Activated CD4-positive, alpha-beta T cell treated with anti-CD3 and anti-CD28 coated beads for 4 hours (primary cell): Measurements from ENCODE around the gene OPN4.
"Not testable (repeated sequence)": the region's sequence is repeated elsewhere in the genome, so short reads cannot be mapped to it uniquely, and the experiment has no call there.

Experiments
- DNase-seq, 2 donors: peaks; one replicate each; pipeline ENCODE4 v3.0.0-alpha.2; 2020

OPN4 gene, protein sequence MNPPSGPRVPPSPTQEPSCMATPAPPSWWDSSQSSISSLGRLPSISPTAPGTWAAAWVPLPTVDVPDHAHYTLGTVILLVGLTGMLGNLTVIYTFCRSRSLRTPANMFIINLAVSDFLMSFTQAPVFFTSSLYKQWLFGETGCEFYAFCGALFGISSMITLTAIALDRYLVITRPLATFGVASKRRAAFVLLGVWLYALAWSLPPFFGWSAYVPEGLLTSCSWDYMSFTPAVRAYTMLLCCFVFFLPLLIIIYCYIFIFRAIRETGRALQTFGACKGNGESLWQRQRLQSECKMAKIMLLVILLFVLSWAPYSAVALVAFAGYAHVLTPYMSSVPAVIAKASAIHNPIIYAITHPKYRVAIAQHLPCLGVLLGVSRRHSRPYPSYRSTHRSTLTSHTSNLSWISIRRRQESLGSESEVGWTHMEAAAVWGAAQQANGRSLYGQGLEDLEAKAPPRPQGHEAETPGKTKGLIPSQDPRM

DNA sequence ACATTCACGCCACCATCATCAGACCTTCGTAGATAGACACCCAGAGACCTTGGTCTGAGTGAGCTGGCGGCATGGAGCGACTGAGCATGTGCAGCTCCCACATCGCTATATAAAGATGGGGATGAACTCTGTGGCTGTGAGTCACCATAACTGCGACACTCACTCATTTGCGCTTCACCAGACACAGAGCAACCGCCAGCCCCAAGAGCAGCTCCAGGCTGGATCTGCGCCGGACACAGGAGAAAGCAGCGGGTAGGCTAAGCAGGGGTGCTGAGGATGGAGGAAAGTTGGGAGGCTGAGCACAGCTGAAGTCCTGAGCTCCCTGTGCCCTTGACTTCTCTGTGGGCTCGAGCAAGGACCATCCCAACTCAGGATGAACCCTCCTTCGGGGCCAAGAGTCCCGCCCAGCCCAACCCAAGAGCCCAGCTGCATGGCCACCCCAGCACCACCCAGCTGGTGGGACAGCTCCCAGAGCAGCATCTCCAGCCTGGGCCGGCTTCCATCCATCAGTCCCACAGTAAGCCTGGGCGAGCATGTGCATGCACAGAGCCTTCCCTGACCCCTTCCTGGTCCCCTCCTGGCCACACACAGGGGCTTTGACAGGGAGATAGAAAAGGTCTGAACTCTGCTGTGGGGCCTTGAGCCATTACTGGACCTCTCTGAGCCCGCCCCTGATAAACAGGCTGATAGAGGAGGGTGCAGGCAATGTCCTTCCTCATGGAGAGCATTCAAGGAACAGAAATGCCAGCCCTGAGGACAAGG lies at the start of gene OPN4:
TSS of gene OPN4 (plus strand) at position 137 of the 762 bp plus-strand sequence. CDS start at position 374, 237 bp downstream.
- no peak for DNase-seq

DNA sequence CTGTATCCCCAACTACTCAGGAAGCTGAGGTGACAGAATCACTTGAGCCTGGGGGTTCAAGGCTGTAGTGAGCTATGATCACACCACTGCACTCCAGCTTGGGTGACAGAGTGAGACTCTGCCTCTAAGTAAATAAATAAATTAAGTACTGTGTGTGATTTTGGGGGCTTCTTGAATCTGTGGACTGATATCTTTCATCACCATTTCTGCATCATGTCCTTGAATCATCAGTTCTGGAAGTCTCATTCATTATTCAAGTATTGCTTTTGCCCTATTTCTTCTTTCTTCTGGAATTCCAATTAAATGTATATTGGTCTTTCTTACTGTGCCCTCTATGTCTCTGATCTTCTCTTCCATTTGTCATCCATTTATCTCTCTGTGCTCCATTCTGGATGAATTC lies 46.7 kb upstream of the OPN4 start:
- DNase-seq = no peak

DNA sequence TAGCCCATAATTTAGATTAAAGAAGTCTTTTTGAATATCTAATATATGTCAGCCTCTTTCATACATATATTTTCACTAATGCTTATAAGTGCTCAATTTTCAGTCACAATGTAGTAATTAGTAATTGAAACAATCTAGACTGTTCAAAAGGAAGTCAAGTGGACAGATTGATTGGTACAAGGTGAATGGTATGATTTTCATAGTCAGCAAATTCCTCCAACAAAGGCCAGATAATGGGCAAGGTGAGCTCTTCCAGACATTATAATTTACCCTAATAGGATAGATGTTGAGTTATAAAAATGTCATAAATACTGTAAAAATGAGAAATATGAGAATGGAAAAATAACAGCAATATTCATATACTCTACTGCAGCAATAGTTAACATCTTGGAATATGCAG lies 44.4 kb upstream of the OPN4 start:
- no peak for DNase-seq

DNA sequence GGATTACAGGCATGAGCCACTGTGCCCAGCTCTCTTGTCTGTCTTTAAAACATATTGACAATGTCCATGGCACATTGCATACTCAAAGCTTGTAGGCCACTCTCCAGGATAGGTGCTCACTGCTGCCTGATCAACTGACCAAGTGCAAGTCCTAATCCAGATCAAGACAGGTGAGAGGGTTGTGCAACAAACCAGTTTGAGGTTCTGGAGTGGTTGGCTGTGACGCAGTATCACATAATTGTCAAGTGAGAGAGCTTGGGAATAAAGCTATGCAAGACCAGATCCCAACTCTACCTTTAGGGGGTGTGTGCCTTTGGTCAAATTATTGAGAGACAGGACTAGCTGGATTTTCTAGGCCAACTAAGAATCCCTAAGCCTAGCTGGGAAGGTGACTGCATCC lies 43.0 kb upstream of the OPN4 start:
- DNase-seq = no peak

DNA sequence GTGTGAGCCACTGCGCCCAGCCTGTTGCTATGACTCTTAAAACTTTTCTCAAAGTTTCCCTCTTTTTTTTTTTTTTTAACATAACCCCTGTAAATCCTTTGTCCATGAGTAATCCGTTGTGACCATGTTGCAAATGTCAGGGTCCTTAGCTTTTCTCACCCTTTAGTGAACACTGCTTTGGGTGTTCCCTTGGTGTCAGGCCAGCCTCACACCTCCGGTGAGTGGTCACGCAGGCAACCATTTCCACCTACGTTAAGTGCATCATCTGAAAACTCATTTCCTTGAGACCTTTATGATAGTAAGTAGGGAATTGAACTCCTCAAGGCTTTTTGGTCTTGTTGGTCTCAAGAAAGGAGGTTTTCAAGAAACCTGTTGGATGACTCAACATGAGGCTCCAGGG lies 41.3 kb upstream of the OPN4 start:
- no peak for DNase-seq

DNA sequence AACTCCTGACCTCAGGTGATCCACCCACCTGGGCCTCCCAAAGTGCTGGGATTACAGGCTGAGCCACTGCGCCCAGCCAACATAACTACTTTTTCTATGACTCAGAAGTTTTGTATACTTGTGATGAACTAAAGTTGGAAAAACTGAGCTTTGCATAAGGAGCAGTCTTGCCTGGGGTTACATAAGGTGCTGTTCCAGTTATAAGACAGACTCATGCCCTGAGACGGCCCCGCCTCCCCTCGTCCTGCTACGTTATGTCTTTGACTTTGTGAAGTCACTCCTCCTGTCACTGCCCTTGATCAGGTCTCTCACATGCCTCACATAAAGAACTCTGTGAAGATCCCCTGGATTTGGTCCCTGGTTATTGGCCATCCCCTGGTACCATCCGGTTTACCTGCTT lies 40.4 kb upstream of the OPN4 start:
- no peak for DNase-seq

DNA sequence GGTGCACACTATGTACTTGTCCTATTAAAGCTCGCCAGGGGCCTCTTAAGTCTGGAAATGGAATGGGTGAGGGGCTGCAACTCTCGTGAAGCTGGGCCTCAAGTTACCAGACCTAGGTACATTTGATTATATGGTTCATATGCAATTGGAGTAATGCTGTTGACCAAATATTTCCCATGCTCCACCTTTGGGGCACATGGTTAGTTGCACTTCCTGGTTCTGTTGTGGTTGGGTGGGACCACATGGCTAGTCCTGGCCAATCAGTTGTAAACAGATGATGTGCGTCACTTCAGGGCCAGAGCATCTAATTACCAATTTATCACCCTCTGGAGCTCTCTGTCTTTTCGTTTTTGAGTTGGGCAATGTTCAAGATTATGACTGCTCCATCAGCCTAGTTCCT lies 39.5 kb upstream of the OPN4 start:
- DNase-seq = no peak

DNA sequence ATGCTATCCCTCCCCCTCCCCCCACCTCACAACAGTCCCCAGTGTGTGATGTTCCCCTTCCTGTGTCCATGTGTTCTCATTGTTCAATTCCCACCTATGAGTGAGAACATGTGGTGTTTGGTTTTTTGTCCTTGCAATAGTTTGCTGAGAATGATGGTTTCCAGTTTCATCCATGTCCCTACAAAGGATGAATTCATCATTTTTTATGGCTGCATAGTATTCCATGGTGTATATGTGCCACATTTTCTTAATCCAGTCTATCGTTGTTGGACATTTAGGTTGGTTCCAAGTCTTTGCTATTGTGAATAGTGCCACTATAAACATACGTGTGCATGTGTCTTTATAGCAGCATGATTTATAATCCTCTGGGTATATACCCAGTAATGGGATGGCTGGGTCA lies 37.1 kb upstream of the OPN4 start:
- DNase-seq = not testable (repeated sequence)

DNA sequence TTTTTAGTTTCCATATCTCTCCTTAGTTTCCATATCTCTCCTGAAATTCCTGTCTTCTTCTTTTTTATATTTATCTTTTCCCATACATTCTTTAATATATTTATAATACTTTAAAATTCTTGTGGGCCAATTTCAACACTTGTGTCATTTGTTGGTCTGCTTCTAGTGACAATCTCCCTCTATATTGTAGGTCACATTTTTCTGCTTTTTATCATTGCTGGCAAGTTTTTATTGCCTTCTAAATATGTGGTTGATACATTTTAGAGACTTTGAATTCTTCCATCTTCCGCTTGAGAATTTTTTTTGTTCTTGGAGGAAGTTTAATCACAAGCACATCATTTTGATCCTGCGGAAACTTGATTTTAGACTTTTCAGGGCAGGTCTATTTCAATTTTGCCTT lies 26.0 kb upstream of the OPN4 start:
- DNase-seq = no peak

DNA sequence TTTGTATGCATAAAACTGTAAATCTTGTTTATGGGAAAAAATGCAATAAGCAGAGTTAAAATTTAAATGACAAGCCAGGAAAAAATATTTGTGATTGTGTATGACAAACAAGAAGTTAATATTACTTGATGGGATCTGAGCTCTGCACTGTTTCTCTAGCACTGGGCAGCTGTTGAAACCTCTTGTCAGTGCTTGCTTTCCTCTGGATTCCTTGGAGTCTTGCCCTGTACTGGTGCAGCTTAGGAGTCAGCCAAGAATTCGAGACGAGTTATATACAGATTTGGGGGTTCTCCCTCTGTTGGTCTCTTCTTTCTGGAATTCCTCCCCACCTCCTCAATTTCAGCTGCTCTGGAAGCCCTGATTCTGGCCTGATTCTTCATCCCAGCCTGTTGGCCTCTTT lies 24.3 kb upstream of the OPN4 start:
- DNase-seq = no peak

DNA sequence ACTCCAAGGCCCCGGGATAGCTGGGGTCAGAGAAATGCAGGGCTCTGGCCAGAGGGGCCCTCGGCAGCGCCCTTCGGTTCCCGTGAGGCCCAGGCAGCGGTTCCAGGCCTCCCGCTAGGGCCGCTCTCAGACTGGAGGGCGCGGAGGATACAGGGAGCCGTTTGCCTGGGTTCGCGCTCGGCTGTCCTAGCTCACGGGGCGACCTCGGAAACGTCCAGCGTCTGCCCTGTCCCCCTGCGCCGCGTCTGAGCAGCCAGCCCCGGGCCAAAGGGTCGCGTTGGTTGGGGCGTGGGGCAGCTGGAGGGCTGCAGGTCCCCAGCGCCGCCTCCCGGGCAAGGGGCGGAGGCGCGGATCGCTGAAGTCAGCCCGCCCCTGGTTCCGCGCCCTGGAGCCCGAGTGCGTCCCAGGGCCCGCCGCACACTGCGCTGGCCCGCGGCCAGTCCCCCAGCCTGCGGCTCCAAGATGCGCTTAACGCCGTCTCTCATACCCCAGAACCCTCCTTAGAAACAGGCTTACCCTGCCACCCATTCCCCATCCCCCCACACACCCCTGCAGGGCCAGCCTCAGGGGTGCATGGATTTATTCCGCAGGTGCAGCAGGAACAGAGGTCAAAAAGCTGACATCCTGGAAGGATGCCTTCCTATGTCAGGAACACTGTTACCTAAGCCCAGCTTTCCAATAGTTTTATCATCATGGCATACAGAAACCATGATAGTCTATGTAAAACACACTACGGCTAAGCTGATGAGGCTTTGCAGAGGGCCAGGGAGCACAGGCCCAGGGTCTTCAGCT lies 22.1 kb upstream of the OPN4 start:
- DNase-seq = no peak

DNA sequence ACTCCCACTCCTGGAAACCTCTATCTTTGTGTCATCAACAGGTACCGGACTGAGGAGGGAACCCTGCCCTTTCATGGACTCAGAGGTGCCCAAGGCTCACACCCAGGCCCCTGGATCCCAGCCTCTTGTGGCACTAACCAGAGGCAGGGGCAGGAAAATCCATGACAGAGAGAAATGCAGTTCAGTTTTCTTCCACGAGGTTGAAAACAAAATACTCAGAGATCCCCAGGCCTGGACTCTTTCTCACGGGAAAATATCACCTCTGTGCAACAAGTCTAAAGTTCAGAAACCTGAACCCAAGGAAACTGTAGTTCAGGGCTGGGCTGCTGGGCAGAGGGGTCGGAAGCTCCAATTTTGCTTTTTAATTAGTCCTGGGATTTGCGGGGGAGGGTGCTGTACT lies 21.4 kb upstream of the OPN4 start:
- no peak for DNase-seq

DNA sequence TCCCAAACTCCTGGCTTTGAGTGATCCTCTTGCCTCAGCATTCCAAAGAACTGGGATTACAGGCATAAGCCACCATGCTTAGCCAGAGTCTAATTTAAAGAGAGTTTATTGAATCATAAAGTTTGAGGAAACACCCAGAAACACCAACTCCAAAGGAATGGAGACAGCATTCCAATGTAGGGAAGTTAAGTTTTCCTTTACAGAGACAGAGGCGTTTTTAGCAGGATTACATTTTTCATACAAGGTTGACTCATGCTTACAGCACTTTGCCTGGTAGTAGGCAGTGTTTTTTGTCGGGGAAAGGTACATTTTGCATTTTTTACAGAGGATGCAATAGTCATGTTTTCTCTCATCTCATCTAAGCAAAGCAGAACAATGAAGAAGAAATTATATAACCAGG lies 18.9 kb upstream of the OPN4 start:
- DNase-seq = no peak

DNA sequence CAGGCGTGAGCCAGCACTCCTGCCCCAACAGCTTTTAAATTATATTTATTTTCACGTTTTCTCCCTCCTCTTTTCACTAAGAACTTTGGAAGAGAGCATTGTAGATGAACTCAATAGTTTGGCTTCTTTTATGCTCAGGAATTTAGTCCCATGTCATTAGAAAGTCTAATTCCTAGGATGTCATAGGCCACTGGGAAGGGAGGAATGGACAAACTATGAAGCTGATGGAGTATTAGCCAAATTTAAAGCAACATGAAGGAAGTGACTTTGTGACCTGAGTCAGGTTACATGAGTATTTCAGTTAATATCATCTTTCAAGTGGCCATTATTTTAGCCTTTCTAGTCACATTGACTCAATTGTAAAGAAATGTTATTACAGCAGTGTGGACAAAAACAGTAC lies 18.0 kb upstream of the OPN4 start:
- no peak for DNase-seq

DNA sequence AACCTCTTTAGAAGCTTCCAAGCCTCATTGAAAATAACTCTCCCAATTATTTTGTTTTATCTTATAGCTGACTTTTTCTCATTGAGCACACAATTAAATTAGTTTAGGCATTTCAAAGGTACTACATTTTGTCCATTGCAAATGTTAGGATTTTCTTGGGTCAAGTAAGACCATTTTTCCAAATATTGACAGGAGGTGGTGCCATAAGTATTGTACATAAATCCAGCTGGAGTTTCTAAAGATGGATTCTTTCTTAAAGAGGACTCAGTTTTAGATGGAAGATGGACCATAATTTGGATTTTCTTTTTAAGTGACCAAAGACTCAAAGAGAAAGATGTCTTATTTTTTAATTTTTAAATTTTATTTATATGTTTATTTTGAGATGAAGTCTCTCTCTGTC lies 12.3 kb upstream of the OPN4 start:
- no peak for DNase-seq

DNA sequence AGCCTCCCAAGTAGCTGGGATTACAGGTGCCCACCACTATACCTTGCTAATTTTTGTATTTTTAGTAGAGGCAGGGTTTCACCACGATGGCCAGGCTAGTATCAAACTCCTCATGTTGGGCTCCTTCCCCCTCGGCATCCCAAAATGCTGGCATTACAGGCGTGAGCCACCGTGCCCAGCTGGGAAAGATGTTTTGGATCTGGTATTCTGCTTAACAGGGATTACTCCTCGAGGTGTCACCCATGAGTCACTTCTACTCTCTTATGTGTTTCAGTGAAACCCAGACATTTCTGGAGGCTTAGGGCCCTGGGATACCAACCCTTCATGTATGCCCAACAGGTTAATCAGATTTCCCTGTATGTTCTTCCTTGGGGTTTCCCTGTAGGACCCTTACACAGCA lies 11.8 kb upstream of the OPN4 start:
- no peak for DNase-seq

DNA sequence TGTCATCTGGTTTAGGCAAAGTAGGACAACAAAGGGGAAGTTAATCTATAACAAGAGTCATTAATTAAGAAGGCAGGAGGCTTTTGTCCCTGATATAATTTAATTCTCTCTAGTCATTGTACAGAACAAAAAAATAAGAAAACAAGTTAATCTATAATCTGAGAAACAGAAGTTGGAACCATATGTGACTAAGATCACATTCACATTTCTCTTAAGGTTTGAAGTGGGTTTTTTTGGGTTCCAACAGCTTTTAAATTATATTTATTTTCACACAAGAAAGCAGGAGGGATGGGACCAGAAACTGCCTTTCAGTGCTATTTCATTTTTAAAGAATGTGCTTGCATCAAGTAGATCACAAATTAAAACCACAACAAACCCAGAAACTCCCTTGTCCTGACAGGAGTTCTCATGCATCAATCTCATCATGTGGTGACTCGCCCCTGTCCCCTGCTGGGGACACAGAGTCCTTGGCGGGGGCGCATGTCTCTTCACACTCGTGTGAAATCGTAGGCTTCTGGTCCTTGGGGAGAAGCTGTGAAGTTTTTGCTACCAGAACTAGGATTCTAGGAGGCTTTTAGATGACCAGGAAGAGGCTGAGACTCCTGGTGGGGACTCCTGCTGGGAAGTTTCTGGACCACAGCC lies 10.1 kb upstream of the OPN4 start:
- DNase-seq = no peak

DNA sequence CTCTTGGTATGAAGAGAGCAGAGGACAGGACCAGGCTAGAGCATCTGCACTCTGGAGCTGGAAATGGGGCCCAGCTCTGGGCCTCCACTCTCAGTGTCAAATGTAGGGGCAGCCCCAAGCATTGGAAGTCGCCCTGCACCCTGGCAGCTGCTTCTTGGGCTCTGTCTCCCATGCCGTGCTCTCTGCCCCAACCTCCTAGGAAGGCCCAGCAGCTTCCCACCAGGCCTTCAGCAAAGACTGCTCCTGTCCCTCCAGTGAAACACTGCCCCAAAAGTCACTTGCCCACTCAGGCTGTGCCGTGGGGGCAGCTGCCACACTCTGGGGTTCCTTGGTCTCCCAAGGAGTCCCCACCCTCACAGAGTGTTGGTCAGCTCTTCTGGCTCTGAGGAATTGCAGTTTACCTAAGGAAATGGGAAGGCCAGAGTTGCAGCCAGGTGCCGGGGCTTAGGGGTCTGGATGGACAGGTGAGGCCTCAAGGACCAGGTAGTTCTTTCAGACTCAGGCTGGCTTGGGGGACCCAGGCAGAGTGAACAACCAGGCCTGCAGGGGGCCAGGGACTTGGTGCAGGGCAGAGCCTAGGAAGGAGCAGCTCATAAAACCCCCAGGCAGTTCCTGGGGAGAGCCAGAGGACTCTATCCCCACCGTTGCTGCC lies 9.4 kb upstream of the OPN4 start:
- no peak for DNase-seq

DNA sequence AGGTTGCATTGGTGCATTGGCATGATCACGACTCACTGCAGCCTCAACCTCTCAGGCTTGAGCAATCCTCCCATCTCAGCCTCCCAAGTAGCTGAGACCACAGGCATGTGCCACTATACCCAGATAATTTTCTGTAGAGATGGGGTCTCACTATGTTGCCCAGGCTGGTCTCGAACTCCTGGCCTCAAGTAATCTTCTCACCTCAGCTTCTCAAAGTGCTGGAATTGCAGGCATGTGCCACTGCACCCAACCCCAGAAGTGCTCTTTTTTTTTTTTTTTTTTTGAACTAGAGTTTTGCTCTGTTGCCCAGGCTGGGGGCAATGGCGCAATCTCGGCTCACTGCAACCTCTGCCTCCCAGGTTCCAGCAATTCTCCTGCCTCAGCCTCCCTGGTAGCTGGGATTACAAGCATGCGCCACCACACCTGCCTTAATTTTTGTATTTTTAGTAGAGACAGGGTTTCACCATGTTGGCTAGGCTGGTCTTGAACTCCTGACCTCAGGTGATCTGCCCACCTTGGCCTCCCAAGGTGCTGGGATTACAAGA lies 8.7 kb upstream of the OPN4 start:
- DNase-seq = not testable (repeated sequence)

DNA sequence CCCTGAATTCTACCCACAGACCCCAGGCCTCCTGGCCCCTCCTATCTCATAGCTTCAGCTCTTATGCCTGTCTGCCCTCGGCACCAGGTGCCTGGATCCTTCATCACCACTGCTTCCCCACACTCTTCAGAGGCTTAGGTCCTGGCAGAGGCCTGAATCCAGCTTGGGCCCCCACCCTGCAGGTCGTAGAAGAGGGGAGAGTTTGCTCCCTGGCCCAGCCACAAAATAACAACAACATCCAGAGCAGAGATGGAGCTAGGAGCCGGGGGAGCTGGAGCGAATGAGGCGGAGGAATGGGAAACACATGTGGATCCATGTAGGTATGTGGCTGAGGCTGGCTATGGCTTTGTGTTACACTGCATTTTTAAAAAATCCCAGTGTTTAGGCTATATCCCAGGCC lies 7.8 kb upstream of the OPN4 start:
- no peak for DNase-seq

DNA sequence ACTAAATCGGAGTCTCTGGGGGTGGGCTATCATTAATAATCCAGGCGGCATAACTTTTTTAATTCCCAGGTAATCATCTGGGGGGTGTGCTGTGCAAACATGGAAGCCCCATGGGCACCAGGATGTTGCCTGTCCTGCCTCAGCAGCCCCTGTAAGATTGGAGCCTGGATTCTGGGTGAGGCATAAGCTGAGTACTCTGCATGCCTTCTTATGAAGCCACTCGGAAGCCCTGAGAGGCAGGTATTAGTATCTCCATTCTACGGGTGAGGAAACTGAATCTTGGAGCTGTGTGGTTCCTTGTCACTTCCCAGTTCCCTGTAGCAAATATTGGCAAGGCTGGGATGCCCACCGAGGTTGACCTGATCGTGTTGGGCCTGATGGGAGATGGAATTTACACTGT lies 7.4 kb upstream of the OPN4 start:
- DNase-seq = no peak
